B cell (primary cell): ENCODE measurements around the gene SMCO2.

Source experiments
- CTCF ChIP-seq: fragments of 200-600 bp; IDR thresholded peaks from one replicate; pipeline ENCODE4 v1.8.0; 2022; ENCODE audit warnings: antibody characterized with exemption, mild to moderate bottlenecking
- EZH2 ChIP-seq: IDR thresholded peaks from 2 replicates; pipeline ENCODE4 v1.6.1; 2012; ENCODE audit warnings: borderline replicate concordance, low read depth, mild to moderate bottlenecking, moderate library complexity, low read length; ENCODE audit not compliant: insufficient read depth, poor library complexity, severe bottlenecking

GRCh38 chr12:27535318-27535717, 88.8 kb downstream of the SMCO2 start:
- TF ChIP-seq CTCF (no peak), EZH2 (no peak)
